ENCODE data around the gene PHKB. TPM values are rescaled to one million over a fixed set of nuclear protein-coding genes. Genes with fewer than 3 reads are reported as not detected.

Gene PHKB
- total RNA-seq, 1 experiment from 2014 or later, result 27.5 TPM

GRCh38 chr16:47626246-47626645 lies 165.1 kb downstream of the PHKB start:
- Histone ChIP-seq H3K4me3 (ENCODE audit: insufficient read depth, low read depth, low read length) (no peak overlapping the region), H3K27me3 (ENCODE audit: control insufficient read depth, insufficient read depth, low read length) (no peaks in the 10 kb centered on the region), H3K36me3 (replicated peaks; ENCODE audit: control insufficient read depth, insufficient read depth, low read length) (no peaks in the 10 kb centered on the region)
- no peak for DNase-seq

- Histone ChIP-seq H3K27me3 (ENCODE audit: control insufficient read depth, insufficient read depth, low read length) (no peaks in the 10 kb centered on the region), H3K4me3 (ENCODE audit: insufficient read depth, low read depth, low read length) (no peak overlapping the region), H3K36me3 (replicated peaks; ENCODE audit: control insufficient read depth, insufficient read depth, low read length) (no peaks in the 10 kb centered on the region)
- no peak for DNase-seq
Observed at GRCh38 chr16:47627085-47627639, 166.0 kb downstream of the PHKB start.

- Histone ChIP-seq H3K4me3 (ENCODE audit: insufficient read depth, low read depth, low read length) (no peak overlapping the region), H3K27me3 (ENCODE audit: control insufficient read depth, insufficient read depth, low read length) (no peaks in the 10 kb centered on the region), H3K36me3 (replicated peaks; ENCODE audit: control insufficient read depth, insufficient read depth, low read length) (no peaks in the 10 kb centered on the region)
- no peak for DNase-seq
Observed at GRCh38 chr16:47627721-47628120, 166.6 kb downstream of the PHKB start.

- DNase-seq, result no peak
- Histone ChIP-seq H3K27me3 (ENCODE audit: control insufficient read depth, insufficient read depth, low read length) (no peaks in the 10 kb centered on the region), H3K36me3 (replicated peaks; ENCODE audit: control insufficient read depth, insufficient read depth, low read length) (no peaks in the 10 kb centered on the region), H3K4me3 (ENCODE audit: insufficient read depth, low read depth, low read length) (no peak overlapping the region)
Observed at GRCh38 chr16:47631131-47631530, 170.0 kb downstream of the PHKB start.

GRCh38 chr16:47634126-47634525 lies 173.0 kb downstream of the PHKB start:
- no peak for DNase-seq
- Histone ChIP-seq H3K36me3 (replicated peaks; ENCODE audit: control insufficient read depth, insufficient read depth, low read length) (no peaks in the 10 kb centered on the region), H3K4me3 (ENCODE audit: insufficient read depth, low read depth, low read length) (no peak overlapping the region), H3K27me3 (ENCODE audit: control insufficient read depth, insufficient read depth, low read length) (no peaks in the 10 kb centered on the region)

GRCh38 chr16:47634727-47635126 lies 173.6 kb downstream of the PHKB start:
- Histone ChIP-seq H3K4me3 (ENCODE audit: insufficient read depth, low read depth, low read length) (no peak overlapping the region), H3K27me3 (ENCODE audit: control insufficient read depth, insufficient read depth, low read length) (no peaks in the 10 kb centered on the region), H3K36me3 (replicated peaks; ENCODE audit: control insufficient read depth, insufficient read depth, low read length) (no peaks in the 10 kb centered on the region)
- no peak for DNase-seq

GRCh38 chr16:47636501-47637099 lies 175.5 kb downstream of the PHKB start:
- Histone ChIP-seq H3K36me3 (replicated peaks; ENCODE audit: control insufficient read depth, insufficient read depth, low read length) (no peaks in the 10 kb centered on the region; the same call in 1 of the 2 replicates), H3K4me3 (ENCODE audit: insufficient read depth, low read depth, low read length) (no peak overlapping the region), H3K27me3 (ENCODE audit: control insufficient read depth, insufficient read depth, low read length) (no peaks in the 10 kb centered on the region)
- no peak for DNase-seq

GRCh38 chr16:47638175-47638574 lies 177.0 kb downstream of the PHKB start:
- Histone ChIP-seq H3K4me3 (ENCODE audit: insufficient read depth, low read depth, low read length) (no peak overlapping the region), H3K36me3 (replicated peaks; ENCODE audit: control insufficient read depth, insufficient read depth, low read length) (no peaks in the 10 kb centered on the region; the same call in 1 of the 2 replicates), H3K27me3 (ENCODE audit: control insufficient read depth, insufficient read depth, low read length) (no peaks in the 10 kb centered on the region)
- no peak for DNase-seq

- no peak for DNase-seq
- Histone ChIP-seq H3K27me3 (ENCODE audit: control insufficient read depth, insufficient read depth, low read length) (no peaks in the 10 kb centered on the region), H3K36me3 (replicated peaks; ENCODE audit: control insufficient read depth, insufficient read depth, low read length) (no peaks in the 10 kb centered on the region; the same call in 1 of the 2 replicates), H3K4me3 (ENCODE audit: insufficient read depth, low read depth, low read length) (no peak overlapping the region)
Observed at GRCh38 chr16:47640661-47641060, 179.5 kb downstream of the PHKB start.

GRCh38 chr16:47643323-47644000 lies 182.3 kb downstream of the PHKB start:
- no peak for DNase-seq
- Histone ChIP-seq H3K4me3 (ENCODE audit: insufficient read depth, low read depth, low read length) (no peak overlapping the region), H3K27me3 (ENCODE audit: control insufficient read depth, insufficient read depth, low read length) (no peaks in the 10 kb centered on the region), H3K36me3 (replicated peaks; ENCODE audit: control insufficient read depth, insufficient read depth, low read length) (no peaks in the 10 kb centered on the region; the same call in none of the 2 replicates)

- no peaks in the 10 kb centered on the region; the same call in none of the 2 replicates for H3K36me3 ChIP-seq (replicated peaks; ENCODE audit: control insufficient read depth, insufficient read depth, low read length)
- DNase-seq, result no peak
- no peaks in the 10 kb centered on the region for H3K27me3 ChIP-seq (ENCODE audit: control insufficient read depth, insufficient read depth, low read length)
- H3K4me3 ChIP-seq (ENCODE audit: insufficient read depth, low read depth, low read length), result no peak overlapping the region
Observed at GRCh38 chr16:47644166-47644565, 183.0 kb downstream of the PHKB start.

- no peak for DNase-seq
- Histone ChIP-seq H3K36me3 (replicated peaks; ENCODE audit: control insufficient read depth, insufficient read depth, low read length) (no peaks in the 10 kb centered on the region; the same call in none of the 2 replicates), H3K4me3 (ENCODE audit: insufficient read depth, low read depth, low read length) (no peak overlapping the region), H3K27me3 (ENCODE audit: control insufficient read depth, insufficient read depth, low read length) (no peaks in the 10 kb centered on the region)
Observed at GRCh38 chr16:47644661-47645060, 183.5 kb downstream of the PHKB start.

GRCh38 chr16:47646914-47647313 lies 185.8 kb downstream of the PHKB start:
- no peak for DNase-seq
- Histone ChIP-seq H3K36me3 (replicated peaks; ENCODE audit: control insufficient read depth, insufficient read depth, low read length) (no peaks in the 10 kb centered on the region; the same call in 1 of the 2 replicates), H3K4me3 (ENCODE audit: insufficient read depth, low read depth, low read length) (no peak overlapping the region), H3K27me3 (ENCODE audit: control insufficient read depth, insufficient read depth, low read length) (no peaks in the 10 kb centered on the region)

GRCh38 chr16:47657032-47657431 lies 195.9 kb downstream of the PHKB start:
- Histone ChIP-seq H3K4me3 (ENCODE audit: insufficient read depth, low read depth, low read length) (no peak overlapping the region), H3K27me3 (ENCODE audit: control insufficient read depth, insufficient read depth, low read length) (no peaks in the 10 kb centered on the region), H3K36me3 (replicated peaks; ENCODE audit: control insufficient read depth, insufficient read depth, low read length) (no peaks in the 10 kb centered on the region; the same call in 1 of the 2 replicates)
- DNase-seq, result no peak

GRCh38 chr16:47657977-47658376 lies 196.8 kb downstream of the PHKB start:
- Histone ChIP-seq H3K27me3 (ENCODE audit: control insufficient read depth, insufficient read depth, low read length) (no peaks in the 10 kb centered on the region), H3K4me3 (ENCODE audit: insufficient read depth, low read depth, low read length) (no peak overlapping the region), H3K36me3 (replicated peaks; ENCODE audit: control insufficient read depth, insufficient read depth, low read length) (no peaks in the 10 kb centered on the region; the same call in 1 of the 2 replicates)
- DNase-seq, result no peak

Measured in H7 (cell line).